Measurements from ENCODE around the gene GSK3B.

GSK3B gene

GRCh38 chr3:119944091-119944490 lies 150.2 kb downstream of the GSK3B start:
- H3K4me3 ChIP-seq (ENCODE audit: low read depth, low read length), result no peak overlapping the region
- in situ Hi-C loops (cut with HindIII; ENCODE audit: low sequenced_read_pairs), result no loop called here
- TF ChIP-seq CTCF (IDR thresholded peaks at IDR 0.05; ENCODE audit: low read depth, low read length), result no peak
- DNase-seq (ENCODE audit: low read depth, low spot score), result no peak

- no peak for DNase-seq (ENCODE audit: low read depth, low spot score)
- in situ Hi-C loops (cut with HindIII; ENCODE audit: low sequenced_read_pairs), result no loop called here
- no peak for TF ChIP-seq CTCF (IDR thresholded peaks at IDR 0.05; ENCODE audit: low read depth, low read length)
- no peak overlapping the region for H3K4me3 ChIP-seq (ENCODE audit: low read depth, low read length)
These were observed 155.2 kb downstream of the GSK3B start for GRCh38 chr3:119939077-119939476.

- H3K4me3 ChIP-seq (ENCODE audit: low read depth, low read length), result no peak overlapping the region
- DNase-seq (ENCODE audit: low read depth, low spot score), result peak; percentile 18
- TF ChIP-seq CTCF (IDR thresholded peaks at IDR 0.05; ENCODE audit: low read depth, low read length), result no peak
- in situ Hi-C loops (cut with HindIII; ENCODE audit: low sequenced_read_pairs), result no loop called here
These were observed 157.0 kb downstream of the GSK3B start for GRCh38 chr3:119937229-119937628.

- no peak for DNase-seq (ENCODE audit: low read depth, low spot score)
- TF ChIP-seq CTCF (IDR thresholded peaks at IDR 0.05; ENCODE audit: low read depth, low read length), result no peak
- H3K4me3 ChIP-seq (ENCODE audit: low read depth, low read length), result no peak overlapping the region
- in situ Hi-C loops (cut with HindIII; ENCODE audit: low sequenced_read_pairs), result no loop called here
These were observed 160.0 kb downstream of the GSK3B start for GRCh38 chr3:119934249-119934648.

- DNase-seq (ENCODE audit: low read depth, low spot score), result no peak
- TF ChIP-seq CTCF (IDR thresholded peaks at IDR 0.05; ENCODE audit: low read depth, low read length), result no peak
- in situ Hi-C loops (cut with HindIII; ENCODE audit: low sequenced_read_pairs), result no loop called here
- H3K4me3 ChIP-seq (ENCODE audit: low read depth, low read length), result no peak overlapping the region
These were observed 161.0 kb downstream of the GSK3B start for GRCh38 chr3:119933207-119933606.

GRCh38 chr3:119930286-119930685 lies 164.0 kb downstream of the GSK3B start:
- no peak overlapping the region for H3K4me3 ChIP-seq (ENCODE audit: low read depth, low read length)
- DNase-seq (ENCODE audit: low read depth, low spot score), result no peak
- in situ Hi-C loops (cut with HindIII; ENCODE audit: low sequenced_read_pairs), result no loop called here
- TF ChIP-seq CTCF (IDR thresholded peaks at IDR 0.05; ENCODE audit: low read depth, low read length), result no peak

- no peak for TF ChIP-seq CTCF (IDR thresholded peaks at IDR 0.05; ENCODE audit: low read depth, low read length)
- in situ Hi-C loops (cut with HindIII; ENCODE audit: low sequenced_read_pairs), result no loop called here
- no peak for DNase-seq (ENCODE audit: low read depth, low spot score)
- no peak overlapping the region for H3K4me3 ChIP-seq (ENCODE audit: low read depth, low read length)
These were observed 167.1 kb downstream of the GSK3B start for GRCh38 chr3:119927190-119927589.

Data from astrocyte of the spinal cord (primary cell).